Measurements from ENCODE around the gene GAREM1. TPM values are rescaled to one million over a fixed set of nuclear protein-coding genes. Genes with fewer than 3 reads are reported as not detected.

Gene GAREM1
- total RNA-seq, 2 experiments from 2014 or later, result not detected

- Mint-ChIP-seq H3K27ac (no peak overlapping the region), H3K9me3 (no peaks in the 10 kb centered on the region), H3K4me3 (no peak overlapping the region), H3K4me1 (no peaks in the 10 kb centered on the region), H3K27me3 (peaks cover 11% of the 10 kb centered on the region), H3K36me3 (no peaks in the 10 kb centered on the region)
- no peak for DNase-seq
Measured at GRCh38 chr18:32442575-32442974, 28.1 kb downstream of the GAREM1 start.

- Mint-ChIP-seq H3K27me3 (peaks cover 11% of the 10 kb centered on the region), H3K9me3 (no peaks in the 10 kb centered on the region), H3K4me3 (no peak overlapping the region), H3K27ac (no peak overlapping the region), H3K4me1 (no peaks in the 10 kb centered on the region), H3K36me3 (no peaks in the 10 kb centered on the region)
- no peak for DNase-seq
Measured at GRCh38 chr18:32441533-32441932, 29.1 kb downstream of the GAREM1 start.

- H3K27ac Mint-ChIP-seq, result no peak overlapping the region
- H3K27me3 Mint-ChIP-seq, result peaks cover 11% of the 10 kb centered on the region
- no peak for DNase-seq
- H3K4me3 Mint-ChIP-seq, result no peak overlapping the region
- no peaks in the 10 kb centered on the region for H3K4me1 Mint-ChIP-seq
- no peaks in the 10 kb centered on the region for H3K36me3 Mint-ChIP-seq
- H3K9me3 Mint-ChIP-seq, result no peaks in the 10 kb centered on the region
Measured at GRCh38 chr18:32440518-32440917, 30.2 kb downstream of the GAREM1 start.

GRCh38 chr18:32439802-32440201, 30.9 kb downstream of the GAREM1 start:
- Mint-ChIP-seq H3K9me3 (no peaks in the 10 kb centered on the region), H3K27ac (no peak overlapping the region), H3K27me3 (peaks cover 11% of the 10 kb centered on the region), H3K4me1 (no peaks in the 10 kb centered on the region), H3K4me3 (no peak overlapping the region), H3K36me3 (no peaks in the 10 kb centered on the region)
- DNase-seq, result no peak

- Mint-ChIP-seq H3K27me3 (peaks cover 11% of the 10 kb centered on the region), H3K4me1 (no peaks in the 10 kb centered on the region), H3K4me3 (no peak overlapping the region), H3K27ac (no peak overlapping the region), H3K36me3 (no peaks in the 10 kb centered on the region), H3K9me3 (no peaks in the 10 kb centered on the region)
- no peak for DNase-seq
Measured at GRCh38 chr18:32439241-32439640, 31.4 kb downstream of the GAREM1 start.

GRCh38 chr18:32438173-32438572, 32.5 kb downstream of the GAREM1 start:
- H3K4me1 Mint-ChIP-seq, result no peaks in the 10 kb centered on the region
- DNase-seq, result no peak
- H3K4me3 Mint-ChIP-seq, result no peak overlapping the region
- no peaks in the 10 kb centered on the region for H3K36me3 Mint-ChIP-seq
- H3K27ac Mint-ChIP-seq, result no peak overlapping the region
- H3K9me3 Mint-ChIP-seq, result no peaks in the 10 kb centered on the region
- H3K27me3 Mint-ChIP-seq, result peaks cover 8% of the 10 kb centered on the region

GRCh38 chr18:32437100-32437834, 33.4 kb downstream of the GAREM1 start:
- Mint-ChIP-seq H3K27ac (no peak overlapping the region), H3K9me3 (no peaks in the 10 kb centered on the region), H3K27me3 (peaks cover 15% of the 10 kb centered on the region), H3K4me1 (no peaks in the 10 kb centered on the region), H3K4me3 (no peak overlapping the region), H3K36me3 (no peaks in the 10 kb centered on the region)
- DNase-seq, result no peak

- Mint-ChIP-seq H3K36me3 (no peaks in the 10 kb centered on the region), H3K27me3 (peaks cover 18% of the 10 kb centered on the region), H3K4me1 (no peaks in the 10 kb centered on the region), H3K4me3 (no peak overlapping the region), H3K9me3 (peaks cover 5% of the 10 kb centered on the region), H3K27ac (no peak overlapping the region)
- DNase-seq, result no peak
Measured at GRCh38 chr18:32435631-32436500, 34.8 kb downstream of the GAREM1 start.

GRCh38 chr18:32431753-32432152, 38.9 kb downstream of the GAREM1 start:
- H3K27me3 Mint-ChIP-seq, result peaks cover 41% of the 10 kb centered on the region
- no peaks in the 10 kb centered on the region for H3K4me1 Mint-ChIP-seq
- peaks cover 11% of the 10 kb centered on the region for H3K9me3 Mint-ChIP-seq
- no peaks in the 10 kb centered on the region for H3K36me3 Mint-ChIP-seq
- DNase-seq, result no peak
- no peak overlapping the region for H3K4me3 Mint-ChIP-seq
- no peak overlapping the region for H3K27ac Mint-ChIP-seq

- Mint-ChIP-seq H3K27me3 (peaks cover 41% of the 10 kb centered on the region), H3K36me3 (no peaks in the 10 kb centered on the region), H3K4me1 (no peaks in the 10 kb centered on the region)
Measured at GRCh38 chr18:32429402-32429801, 41.3 kb downstream of the GAREM1 start.

GRCh38 chr18:32427084-32427900, 43.4 kb downstream of the GAREM1 start:
- Mint-ChIP-seq H3K4me3 (no peak overlapping the region), H3K27ac (no peak overlapping the region), H3K9me3 (peaks cover 11% of the 10 kb centered on the region), H3K36me3 (no peaks in the 10 kb centered on the region), H3K27me3 (peaks cover 34% of the 10 kb centered on the region), H3K4me1 (no peaks in the 10 kb centered on the region)
- no peak for DNase-seq

More at GRCh38 chr18:32429402-32429801, 41.3 kb downstream of the GAREM1 start:
- no peak overlapping the region for H3K4me3 Mint-ChIP-seq
- H3K9me3 Mint-ChIP-seq, result peaks cover 11% of the 10 kb centered on the region
- H3K27ac Mint-ChIP-seq, result no peak overlapping the region
- DNase-seq, result no peak

- peaks cover 29% of the 10 kb centered on the region for H3K27me3 Mint-ChIP-seq
- H3K4me1 Mint-ChIP-seq, result no peaks in the 10 kb centered on the region
- peaks cover 3% of the 10 kb centered on the region for H3K9me3 Mint-ChIP-seq
- no peak overlapping the region for H3K4me3 Mint-ChIP-seq
- H3K27ac Mint-ChIP-seq, result no peak overlapping the region
- no peak for DNase-seq
- no peaks in the 10 kb centered on the region for H3K36me3 Mint-ChIP-seq
Measured at GRCh38 chr18:32425466-32425865, 45.2 kb downstream of the GAREM1 start.

- H3K9me3 Mint-ChIP-seq, result no peaks in the 10 kb centered on the region
- no peak overlapping the region for H3K4me3 Mint-ChIP-seq
- DNase-seq, result no peak
- H3K4me1 Mint-ChIP-seq, result no peaks in the 10 kb centered on the region
- H3K27me3 Mint-ChIP-seq, result peaks cover 23% of the 10 kb centered on the region
- H3K36me3 Mint-ChIP-seq, result no peaks in the 10 kb centered on the region
- no peak overlapping the region for H3K27ac Mint-ChIP-seq
Measured at GRCh38 chr18:32424696-32425095, 46.0 kb downstream of the GAREM1 start.

- Mint-ChIP-seq H3K9me3 (no peaks in the 10 kb centered on the region), H3K27me3 (peaks cover 10% of the 10 kb centered on the region), H3K27ac (no peak overlapping the region), H3K36me3 (no peaks in the 10 kb centered on the region), H3K4me3 (no peak overlapping the region), H3K4me1 (no peaks in the 10 kb centered on the region)
- no peak for DNase-seq
Measured at GRCh38 chr18:32422978-32423740, 47.5 kb downstream of the GAREM1 start.

Data from activated naive CD8-positive, alpha-beta T cell treated with anti-CD3 and anti-CD28 coated beads for 36 hours (primary cell).